ENCODE measurements around the gene KRTAP21-3. TPM values are rescaled to one million over a fixed set of nuclear protein-coding genes. Genes with fewer than 3 reads are reported as not detected.

Gene KRTAP21-3
- total RNA-seq, 2 donors from 2014 or later: not detected

GRCh38 chr21:30689822-30690221 is 28.8 kb downstream of the KRTAP21-3 start:
- Histone ChIP-seq H3K4me1 (ENCODE audit: control insufficient read depth, insufficient read depth, low read length) (no peaks in the 10 kb centered on the region), H3K27me3 (ENCODE audit: control insufficient read depth, insufficient read depth, low read length, poor library complexity, severe bottlenecking) (peaks cover 28% of the 10 kb centered on the region), H3K27ac (ENCODE audit: low read depth, low read length) (no peak overlapping the region), H3K9me3 (ENCODE audit: control insufficient read depth, low read length) (no peaks in the 10 kb centered on the region), H3K4me3 (ENCODE audit: low read length) (no peak overlapping the region), H3K36me3 (ENCODE audit: control insufficient read depth, insufficient read depth, low read length) (no peaks in the 10 kb centered on the region), H3K9ac (ENCODE audit: extremely low read depth, low read length, poor library complexity, severe bottlenecking) (no peak overlapping the region)
- H3K36me3 Mint-ChIP-seq (ENCODE audit: low read depth): no peaks in the 10 kb centered on the region
- H3K4me1 Mint-ChIP-seq: peaks cover 4% of the 10 kb centered on the region
- no peak overlapping the region for H3K4me3 Mint-ChIP-seq
- H3K9me3 Mint-ChIP-seq: peaks cover 15% of the 10 kb centered on the region
- no peak overlapping the region for H3K27ac Mint-ChIP-seq
- peaks cover 15% of the 10 kb centered on the region for H3K27me3 Mint-ChIP-seq (ENCODE audit: insufficient read depth)
- DNase-seq: peak; percentile 53
- whole genome bisulfite sequencing, 2 experiments (ENCODE audit: insufficient coverage in 1 of 2, insufficient read length in 1 of 2): 59 to 86% methylated on average over 5 to 7 of the region's 7 CpGs
- no peak for TF ChIP-seq CTCF (conservative IDR thresholded peaks at IDR 0.05)

- no peak overlapping the region for H3K4me3 Mint-ChIP-seq
- peaks cover 15% of the 10 kb centered on the region for H3K27me3 Mint-ChIP-seq (ENCODE audit: insufficient read depth)
Measured at GRCh38 chr21:30684506-30684905, 34.1 kb downstream of the KRTAP21-3 start.

GRCh38 chr21:30680586-30680985 is 38.0 kb downstream of the KRTAP21-3 start:
- 100% methylated on average over 1 of the region's 1 CpG; no CpG with 5 or more reads in 1 of the 2 experiments for WGBS, 2 experiments (ENCODE audit: insufficient coverage in 1 of 2, insufficient read length in 1 of 2)
- TF ChIP-seq CTCF (conservative IDR thresholded peaks at IDR 0.05): no peak
- Mint-ChIP-seq H3K27me3 (ENCODE audit: insufficient read depth) (peaks cover 6% of the 10 kb centered on the region), H3K4me1 (no peaks in the 10 kb centered on the region), H3K27ac (no peak overlapping the region), H3K9me3 (peaks cover 20% of the 10 kb centered on the region), H3K36me3 (ENCODE audit: low read depth) (no peaks in the 10 kb centered on the region), H3K4me3 (no peak overlapping the region)
- Histone ChIP-seq H3K27ac (ENCODE audit: low read depth, low read length) (no peak overlapping the region), H3K4me3 (ENCODE audit: low read length) (no peak overlapping the region), H3K9ac (ENCODE audit: extremely low read depth, low read length, poor library complexity, severe bottlenecking) (no peak overlapping the region), H3K36me3 (ENCODE audit: control insufficient read depth, insufficient read depth, low read length) (no peaks in the 10 kb centered on the region), H3K9me3 (ENCODE audit: control insufficient read depth, low read length) (no peaks in the 10 kb centered on the region), H3K27me3 (ENCODE audit: control insufficient read depth, insufficient read depth, low read length, poor library complexity, severe bottlenecking) (peaks cover 11% of the 10 kb centered on the region), H3K4me1 (ENCODE audit: control insufficient read depth, insufficient read depth, low read length) (no peaks in the 10 kb centered on the region)
- no peak for DNase-seq

More at GRCh38 chr21:30684506-30684905, 34.1 kb downstream of the KRTAP21-3 start:
- no peak for DNase-seq
- Histone ChIP-seq H3K36me3 (ENCODE audit: control insufficient read depth, insufficient read depth, low read length) (no peaks in the 10 kb centered on the region), H3K27me3 (ENCODE audit: control insufficient read depth, insufficient read depth, low read length, poor library complexity, severe bottlenecking) (peaks cover 26% of the 10 kb centered on the region), H3K4me1 (ENCODE audit: control insufficient read depth, insufficient read depth, low read length) (no peaks in the 10 kb centered on the region), H3K27ac (ENCODE audit: low read depth, low read length) (no peak overlapping the region), H3K4me3 (ENCODE audit: low read length) (no peak overlapping the region), H3K9ac (ENCODE audit: extremely low read depth, low read length, poor library complexity, severe bottlenecking) (no peak overlapping the region), H3K9me3 (ENCODE audit: control insufficient read depth, low read length) (no peaks in the 10 kb centered on the region)
- WGBS, 2 experiments (ENCODE audit: insufficient coverage in 1 of 2, insufficient read length in 1 of 2): 86 to 88% methylated on average over 6 of the region's 6 CpGs
- Mint-ChIP-seq H3K36me3 (ENCODE audit: low read depth) (no peaks in the 10 kb centered on the region), H3K27ac (no peak overlapping the region), H3K4me1 (no peaks in the 10 kb centered on the region), H3K9me3 (peaks cover 19% of the 10 kb centered on the region)
- no peak for TF ChIP-seq CTCF (conservative IDR thresholded peaks at IDR 0.05)
